Natural killer cell treated with Interleukin-12 subunit alpha and Interleukin-12 subunit beta and Interleukin-15 and Interleukin-18, amount 100 ng/mL, for 72 hours (primary cell): ENCODE measurements around the gene YIF1A. TPM values are rescaled to one million over a fixed set of nuclear protein-coding genes. Genes with fewer than 3 reads are reported as not detected.
"Not testable (repeated sequence)": the region's sequence is repeated elsewhere in the genome, so short reads cannot be mapped to it uniquely, and the experiment has no call there.

Experiments used
- ATAC-seq, 2 donors: fragments of 150-1000 bp; cut with Tn5 transposase in 1 of 2; sonication (Bioruptor Pico), chemical (Tn5 transposase) in 1 of 2; 2 replicates each; pipeline ENCODE4 v1.10.0; 2021
- DNase-seq: peaks from one replicate; pipeline ENCODE4 v3.0.0; 2022; ENCODE audit warnings: low spot score
- H3K27ac Mint-ChIP-seq, 2 donors: 1 replicate in 1 of 2; 2 replicates in 1 of 2; pipeline ENCODE4 v1.8.0; 2022; ENCODE audit warnings: mixed read lengths in 2 of 2, mild to moderate bottlenecking in 1 of 2, moderate library complexity in 1 of 2
- H3K27me3 Mint-ChIP-seq, 2 donors: 1 replicate in 1 of 2; 2 replicates in 1 of 2; pipeline ENCODE4 v1.8.0; 2022; ENCODE audit warnings: mixed read lengths in 2 of 2
- H3K36me3 Mint-ChIP-seq: one replicate; pipeline ENCODE4 v1.8.0; 2022; ENCODE audit warnings: mixed read lengths
- H3K4me1 Mint-ChIP-seq, 2 donors: 1 replicate in 1 of 2; 2 replicates in 1 of 2; pipeline ENCODE4 v1.8.0; 2022; ENCODE audit warnings: low read depth in 2 of 2, mixed read lengths in 2 of 2, mild to moderate bottlenecking in 1 of 2
- H3K4me3 Mint-ChIP-seq: one replicate; pipeline ENCODE4 v1.8.0; 2022; ENCODE audit warnings: mixed read lengths
- H3K9me3 Mint-ChIP-seq: 2 replicates; pipeline ENCODE4 v1.8.0; 2022; ENCODE audit warnings: mixed read lengths
- total RNA-seq, 2 donors: library from RNA; stranded (reverse); gene quantifications; one replicate each; pipeline ENCODE4 v1.2.3, GENCODE V29; 2022

YIF1A gene
- total RNA-seq, 2 donors from 2014 or later: 62.7 to 76.1 TPM

- H3K36me3 Mint-ChIP-seq: no peaks in the 10 kb centered on the region
- H3K4me3 Mint-ChIP-seq: peak overlapping the region; percentile 89
- DNase-seq (peak; percentile 92), ATAC-seq (peak; percentile 88 to 90)
- H3K27me3 Mint-ChIP-seq: peaks cover 7 to 12% of the 10 kb centered on the region in 2 donors
- H3K27ac Mint-ChIP-seq: peak overlapping the region; percentile 74 to 77
- H3K9me3 Mint-ChIP-seq: no peaks in the 10 kb centered on the region
- peaks cover 14 to 16% of the 10 kb centered on the region in 2 donors for H3K4me1 Mint-ChIP-seq
Measured at GRCh38 chr11:66311965-66312548, 23.1 kb upstream of the YIF1A start.

- ATAC-seq (no peak), DNase-seq (no peak)
- peak overlapping the region; percentile 89 for H3K4me3 Mint-ChIP-seq
- peak overlapping the region; percentile 74 to 77 for H3K27ac Mint-ChIP-seq
- H3K4me1 Mint-ChIP-seq: peaks cover 14 to 16% of the 10 kb centered on the region in 2 donors
- peaks cover 7 to 12% of the 10 kb centered on the region in 2 donors for H3K27me3 Mint-ChIP-seq
- H3K9me3 Mint-ChIP-seq: no peaks in the 10 kb centered on the region
- H3K36me3 Mint-ChIP-seq: no peaks in the 10 kb centered on the region
Measured at GRCh38 chr11:66311470-66311964, 22.6 kb upstream of the YIF1A start.

- not testable (repeated sequence) for ATAC-seq, H3K27me3 Mint-ChIP-seq, H3K36me3 Mint-ChIP-seq, H3K9me3 Mint-ChIP-seq, H3K4me3 Mint-ChIP-seq
- peaks cover 14 to 16% of the 10 kb centered on the region in 2 donors for H3K4me1 Mint-ChIP-seq
- peak overlapping the region in 1 of 2 donors; percentile 77 for H3K27ac Mint-ChIP-seq
- peak; percentile 5 for DNase-seq
Measured at GRCh38 chr11:66310803-66311440, 22.0 kb upstream of the YIF1A start.

- Mint-ChIP-seq H3K27me3 (peaks cover 2 to 4% of the 10 kb centered on the region in 2 donors), H3K27ac (no peak overlapping the region), H3K4me3 (no peak overlapping the region), H3K9me3 (no peaks in the 10 kb centered on the region), H3K36me3 (no peaks in the 10 kb centered on the region), H3K4me1 (peaks cover 12 to 14% of the 10 kb centered on the region in 2 donors)
- peak; percentile 32 for DNase-seq
- ATAC-seq: no peak
Measured at GRCh38 chr11:66310324-66310723, 21.4 kb upstream of the YIF1A start.

GRCh38 chr11:66309475-66309874 lies 20.5 kb upstream of the YIF1A start:
- no peak for ATAC-seq
- no peaks in the 10 kb centered on the region for H3K36me3 Mint-ChIP-seq
- DNase-seq: no peak
- H3K4me1 Mint-ChIP-seq: peaks cover 11% of the 10 kb centered on the region in 2 donors
- peaks cover 0 to 2% of the 10 kb centered on the region in 2 donors for H3K27me3 Mint-ChIP-seq
- no peaks in the 10 kb centered on the region for H3K9me3 Mint-ChIP-seq
- H3K4me3 Mint-ChIP-seq: no peak overlapping the region
- peak overlapping the region in 1 of 2 donors; percentile 34 for H3K27ac Mint-ChIP-seq

- no peaks in the 10 kb centered on the region for H3K9me3 Mint-ChIP-seq
Measured at GRCh38 chr11:66302656-66303055, 13.7 kb upstream of the YIF1A start.

GRCh38 chr11:66299186-66299585 lies 10.2 kb upstream of the YIF1A start:
- Mint-ChIP-seq H3K27ac (no peak overlapping the region), H3K9me3 (no peaks in the 10 kb centered on the region), H3K4me1 (no peaks in the 10 kb centered on the region), H3K36me3 (no peaks in the 10 kb centered on the region), H3K4me3 (no peak overlapping the region), H3K27me3 (peaks cover 0 to 8% of the 10 kb centered on the region in 2 donors)
- no peak for ATAC-seq
- DNase-seq: no peak

More at GRCh38 chr11:66302656-66303055, 13.7 kb upstream of the YIF1A start:
- Mint-ChIP-seq H3K27ac (peak overlapping the region in 1 of 2 donors; percentile 35), H3K4me1 (no peaks in the 10 kb centered on the region), H3K36me3 (no peaks in the 10 kb centered on the region), H3K4me3 (no peak overlapping the region), H3K27me3 (peaks cover 0 to 4% of the 10 kb centered on the region in 2 donors)
- DNase-seq (no peak), ATAC-seq (no peak)

GRCh38 chr11:66297610-66298009 lies 8.7 kb upstream of the YIF1A start:
- no peaks in the 10 kb centered on the region for H3K36me3 Mint-ChIP-seq
- ATAC-seq: no peak
- peaks cover 3 to 4% of the 10 kb centered on the region in 2 donors for H3K4me1 Mint-ChIP-seq
- no peak overlapping the region for H3K27ac Mint-ChIP-seq
- no peaks in the 10 kb centered on the region for H3K9me3 Mint-ChIP-seq
- DNase-seq: no peak
- peaks cover 11 to 16% of the 10 kb centered on the region in 2 donors for H3K27me3 Mint-ChIP-seq
- no peak overlapping the region for H3K4me3 Mint-ChIP-seq

GRCh38 chr11:66294626-66295620 lies 6.0 kb upstream of the YIF1A start:
- H3K4me3 Mint-ChIP-seq: no peak overlapping the region
- H3K4me1 Mint-ChIP-seq: peaks cover 15 to 18% of the 10 kb centered on the region in 2 donors
- no peaks in the 10 kb centered on the region for H3K9me3 Mint-ChIP-seq
- no peak for ATAC-seq
- no peak for DNase-seq
- H3K36me3 Mint-ChIP-seq: no peaks in the 10 kb centered on the region
- H3K27ac Mint-ChIP-seq: no peak overlapping the region
- H3K27me3 Mint-ChIP-seq: peaks cover 22 to 25% of the 10 kb centered on the region in 2 donors

- peaks cover 22 to 25% of the 10 kb centered on the region in 2 donors for H3K27me3 Mint-ChIP-seq
- no peak overlapping the region for H3K4me3 Mint-ChIP-seq
- no peak for ATAC-seq
- H3K9me3 Mint-ChIP-seq: no peaks in the 10 kb centered on the region
- peaks cover 23 to 28% of the 10 kb centered on the region in 2 donors for H3K4me1 Mint-ChIP-seq
- H3K27ac Mint-ChIP-seq: no peak overlapping the region
- no peak for DNase-seq
- H3K36me3 Mint-ChIP-seq: no peaks in the 10 kb centered on the region
Measured at GRCh38 chr11:66293777-66294625, 5.1 kb upstream of the YIF1A start.

- no peak for ATAC-seq
- H3K4me3 Mint-ChIP-seq: peak overlapping the region; percentile 61
- no peak overlapping the region for H3K27ac Mint-ChIP-seq
- peaks cover 22 to 25% of the 10 kb centered on the region in 2 donors for H3K27me3 Mint-ChIP-seq
- no peaks in the 10 kb centered on the region for H3K36me3 Mint-ChIP-seq
- no peak for DNase-seq
- H3K4me1 Mint-ChIP-seq: peaks cover 23 to 29% of the 10 kb centered on the region in 2 donors
- H3K9me3 Mint-ChIP-seq: no peaks in the 10 kb centered on the region
Measured at GRCh38 chr11:66293352-66293751, 4.4 kb upstream of the YIF1A start.

- no peak overlapping the region for H3K27ac Mint-ChIP-seq
- H3K4me3 Mint-ChIP-seq: peak overlapping the region; percentile 61
- H3K27me3 Mint-ChIP-seq: peaks cover 22 to 25% of the 10 kb centered on the region in 2 donors
- H3K36me3 Mint-ChIP-seq: no peaks in the 10 kb centered on the region
- H3K9me3 Mint-ChIP-seq: no peaks in the 10 kb centered on the region
- ATAC-seq: no peak
- no peak for DNase-seq
- H3K4me1 Mint-ChIP-seq: peaks cover 23 to 29% of the 10 kb centered on the region in 2 donors
Measured at GRCh38 chr11:66292543-66293332, 3.8 kb upstream of the YIF1A start.
